GM12875 (cell line): ENCODE measurements around the gene ANKRD28.

Experiments
- H3K4me3 ChIP-seq: one replicate; pipeline ENCODE4 v1.5.1; 2011; ENCODE audit warnings: low read depth, low read length, control low read depth
- TF ChIP-seq, protein P1 (sequence below): IDR thresholded peaks from 2 replicates; pipeline ENCODE4 v1.5.1; 2011; ENCODE audit warnings: low read depth, mild to moderate bottlenecking, control low read depth, inconsistent platforms, low read length, moderate library complexity, borderline replicate concordance; ENCODE audit not compliant: insufficient read depth

Gene ANKRD28

DNA sequence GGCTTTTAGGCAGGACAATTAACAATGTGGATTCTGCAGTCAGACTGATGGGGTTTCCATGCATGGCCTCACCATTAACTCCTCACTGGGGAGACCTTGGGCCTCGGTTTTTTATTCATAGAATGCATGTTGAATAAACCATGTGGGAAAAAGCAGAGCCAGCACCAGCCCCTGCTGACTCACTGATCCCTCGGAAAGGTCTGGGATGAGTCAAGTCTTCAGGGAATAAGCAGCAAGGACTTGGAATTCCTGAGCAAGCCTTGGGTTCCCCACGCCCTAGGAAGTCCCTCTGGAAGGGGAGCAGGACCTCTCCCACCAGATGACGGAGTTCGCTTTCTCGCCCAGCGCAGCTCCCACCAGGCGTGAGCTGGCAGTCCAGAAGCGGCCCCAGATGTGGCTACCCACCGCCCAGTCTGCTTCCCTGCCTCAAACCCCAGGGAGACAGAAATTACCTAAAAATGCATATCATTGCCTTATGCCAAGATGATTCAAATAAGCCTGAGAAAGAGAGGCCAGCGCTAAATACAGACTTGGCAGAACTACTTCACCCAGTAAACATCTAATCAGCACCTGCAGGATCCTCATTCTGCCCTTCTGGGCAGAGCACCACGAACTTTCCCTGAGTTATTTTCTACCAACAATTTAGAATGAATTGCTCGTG lies 150.8 kb downstream of the ANKRD28 start:
- no peak overlapping the region for H3K4me3 ChIP-seq
- TF ChIP-seq, protein P1, sequence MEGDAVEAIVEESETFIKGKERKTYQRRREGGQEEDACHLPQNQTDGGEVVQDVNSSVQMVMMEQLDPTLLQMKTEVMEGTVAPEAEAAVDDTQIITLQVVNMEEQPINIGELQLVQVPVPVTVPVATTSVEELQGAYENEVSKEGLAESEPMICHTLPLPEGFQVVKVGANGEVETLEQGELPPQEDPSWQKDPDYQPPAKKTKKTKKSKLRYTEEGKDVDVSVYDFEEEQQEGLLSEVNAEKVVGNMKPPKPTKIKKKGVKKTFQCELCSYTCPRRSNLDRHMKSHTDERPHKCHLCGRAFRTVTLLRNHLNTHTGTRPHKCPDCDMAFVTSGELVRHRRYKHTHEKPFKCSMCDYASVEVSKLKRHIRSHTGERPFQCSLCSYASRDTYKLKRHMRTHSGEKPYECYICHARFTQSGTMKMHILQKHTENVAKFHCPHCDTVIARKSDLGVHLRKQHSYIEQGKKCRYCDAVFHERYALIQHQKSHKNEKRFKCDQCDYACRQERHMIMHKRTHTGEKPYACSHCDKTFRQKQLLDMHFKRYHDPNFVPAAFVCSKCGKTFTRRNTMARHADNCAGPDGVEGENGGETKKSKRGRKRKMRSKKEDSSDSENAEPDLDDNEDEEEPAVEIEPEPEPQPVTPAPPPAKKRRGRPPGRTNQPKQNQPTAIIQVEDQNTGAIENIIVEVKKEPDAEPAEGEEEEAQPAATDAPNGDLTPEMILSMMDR = no peak

DNA sequence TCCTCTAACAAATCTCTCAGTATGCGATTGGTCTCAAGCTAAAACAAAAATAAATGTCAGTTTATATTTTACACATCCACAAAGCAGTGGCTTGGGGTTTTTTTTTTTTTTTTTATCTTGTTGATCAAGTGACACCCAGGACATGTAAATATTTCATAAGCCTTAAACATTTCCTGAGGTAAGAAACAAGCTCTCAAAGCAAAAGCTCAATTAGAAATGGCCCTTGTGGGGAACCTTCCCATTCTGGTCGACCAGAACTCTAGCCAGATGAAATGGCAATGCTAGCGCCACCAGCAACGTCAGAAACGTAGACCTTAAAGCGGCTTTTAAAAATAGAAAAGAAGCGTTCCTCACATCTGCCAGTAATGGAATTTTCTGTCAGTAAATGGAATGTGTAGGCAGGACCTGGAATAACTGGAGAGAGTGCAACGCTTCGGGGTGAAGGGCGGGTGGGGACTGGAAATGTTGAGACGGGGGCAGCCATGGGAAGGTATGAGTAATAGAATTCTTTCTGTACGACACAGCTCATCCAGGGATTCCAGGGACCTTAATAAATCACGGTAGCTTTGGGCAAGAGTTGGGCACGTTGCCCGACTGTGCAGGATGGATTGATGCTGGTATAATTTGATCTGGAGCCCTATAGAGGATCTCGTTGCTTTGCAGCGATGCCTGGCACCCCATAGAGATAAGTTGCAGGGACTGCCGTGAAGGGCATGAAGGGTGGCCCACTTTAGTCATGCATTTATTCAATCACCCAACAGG lies 151.9 kb downstream of the ANKRD28 start:
- no peak overlapping the region for H3K4me3 ChIP-seq
- TF ChIP-seq, protein P1 = no peak

DNA sequence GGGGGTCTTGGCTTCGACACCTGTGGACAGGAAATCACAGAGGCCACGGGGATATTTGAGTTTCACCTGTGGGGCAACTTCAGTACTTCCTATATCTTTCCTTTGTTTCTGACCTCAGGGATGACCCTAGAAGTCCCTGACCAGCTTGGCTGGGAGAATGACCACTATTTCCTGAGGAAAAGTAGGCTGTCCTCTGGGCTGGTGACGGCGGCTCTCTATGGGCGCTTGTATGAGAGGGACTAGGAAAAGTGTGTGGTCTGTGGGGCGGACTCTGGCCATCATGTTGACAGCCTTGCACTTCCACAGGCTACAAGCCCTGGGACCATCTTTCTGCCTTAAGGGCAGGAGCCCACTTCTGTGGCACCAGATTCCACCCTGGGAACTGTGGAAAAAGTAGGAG lies 152.5 kb downstream of the ANKRD28 start:
- H3K4me3 ChIP-seq = no peak overlapping the region
- TF ChIP-seq, protein P1 = no peak

DNA sequence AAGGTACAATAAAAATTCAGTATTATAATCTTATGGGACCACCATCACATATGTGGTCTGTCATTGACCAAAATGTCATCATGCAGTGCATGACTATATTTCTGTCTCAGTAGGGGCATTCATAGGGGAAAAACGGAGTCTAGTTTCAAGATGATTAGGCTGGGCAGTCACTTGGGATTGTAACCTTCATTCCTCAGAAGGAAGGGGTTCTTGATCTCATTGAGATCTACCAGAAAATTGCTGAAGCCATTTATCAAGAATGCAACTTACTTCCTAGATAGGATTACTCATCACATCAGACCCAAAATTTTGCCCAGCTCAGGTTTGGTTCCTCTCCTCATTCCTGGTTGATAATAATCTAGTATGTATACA lies 158.9 kb downstream of the ANKRD28 start:
- TF ChIP-seq, protein P1 = no peak

DNA sequence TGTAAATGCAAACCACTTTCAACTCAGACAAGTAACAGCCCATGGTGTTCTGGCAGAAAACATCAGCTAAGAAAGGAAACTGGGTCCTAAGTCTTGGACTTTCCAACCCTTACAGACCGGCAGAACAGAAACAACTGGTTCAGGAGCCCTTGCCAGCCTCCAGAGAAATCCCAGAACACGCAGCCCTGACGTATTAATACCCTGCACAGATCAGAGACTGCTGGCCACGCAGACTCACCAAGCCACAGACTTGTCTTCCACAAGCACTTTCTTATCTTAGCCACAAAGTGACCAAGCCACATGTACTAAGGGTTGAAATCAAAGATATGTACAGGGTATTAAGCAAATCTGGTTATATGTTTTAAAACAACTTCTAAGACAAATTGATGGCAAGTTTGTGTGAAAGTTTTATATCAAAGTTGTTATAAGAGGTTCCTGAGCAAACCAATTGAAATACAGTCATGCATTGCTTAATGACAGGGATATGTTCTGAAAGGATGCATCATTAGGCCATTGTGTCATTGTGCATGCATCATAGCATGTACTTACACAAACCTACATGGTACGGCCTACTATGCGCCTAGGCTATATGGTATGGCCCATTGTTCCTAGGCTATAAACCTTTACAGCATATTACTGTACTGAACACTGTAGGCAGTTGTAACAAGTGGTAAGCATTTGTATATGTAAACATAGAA lies 159.4 kb downstream of the ANKRD28 start:
- H3K4me3 ChIP-seq = no peak overlapping the region
- TF ChIP-seq, protein P1 = no peak

More for the DNA sequence above, 158.9 kb downstream of the ANKRD28 start:
- no peak overlapping the region for H3K4me3 ChIP-seq

DNA sequence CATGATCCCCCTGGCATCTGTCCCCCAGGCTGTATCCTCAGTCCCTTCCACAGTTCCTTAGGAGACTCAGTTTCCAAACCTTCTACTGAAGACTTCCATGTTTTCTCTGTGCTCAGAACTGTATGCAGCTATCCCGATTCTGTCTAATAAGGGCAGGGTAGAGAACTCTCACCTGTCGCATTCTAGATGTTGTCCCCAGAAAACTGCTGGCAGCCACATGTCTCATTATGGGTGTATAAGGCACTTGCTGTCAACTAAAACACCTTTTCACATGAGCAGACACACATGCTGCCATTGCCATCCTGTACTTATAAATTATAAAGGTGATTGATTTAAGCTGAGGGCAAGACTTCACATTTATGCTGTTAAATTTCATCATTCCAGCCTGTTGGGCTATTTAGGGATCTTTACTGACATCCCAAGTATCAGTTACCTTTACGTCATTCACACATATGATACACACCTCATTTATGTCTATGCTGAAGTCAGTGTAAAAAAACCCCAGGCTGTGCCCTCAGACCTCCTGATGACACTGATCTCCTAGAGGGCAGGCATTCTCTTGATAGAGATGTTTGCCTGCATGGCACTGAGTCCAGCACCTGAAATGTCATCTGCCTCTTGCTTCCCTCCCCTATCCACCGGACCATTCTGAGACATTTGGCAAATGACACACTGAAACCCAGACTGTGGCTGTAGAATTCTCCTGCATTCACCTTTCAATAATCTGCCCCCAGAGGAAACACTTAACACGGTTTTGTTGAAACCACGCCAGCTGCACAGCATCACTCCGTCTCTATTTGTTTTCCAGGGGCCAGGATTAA lies 160.4 kb downstream of the ANKRD28 start:
- H3K4me3 ChIP-seq = no peak overlapping the region
- TF ChIP-seq, protein P1 = no peak
